HG03097 (cell line): ENCODE data around the gene LRP1.

Experiments used
- ATAC-seq: cut with Tn5 transposase; IDR thresholded peaks from one replicate; pipeline ENCODE4 v1.9.1; 2021; ENCODE audit not compliant: unreplicated experiment, low FRiP score

The LRP1 gene

DNA sequence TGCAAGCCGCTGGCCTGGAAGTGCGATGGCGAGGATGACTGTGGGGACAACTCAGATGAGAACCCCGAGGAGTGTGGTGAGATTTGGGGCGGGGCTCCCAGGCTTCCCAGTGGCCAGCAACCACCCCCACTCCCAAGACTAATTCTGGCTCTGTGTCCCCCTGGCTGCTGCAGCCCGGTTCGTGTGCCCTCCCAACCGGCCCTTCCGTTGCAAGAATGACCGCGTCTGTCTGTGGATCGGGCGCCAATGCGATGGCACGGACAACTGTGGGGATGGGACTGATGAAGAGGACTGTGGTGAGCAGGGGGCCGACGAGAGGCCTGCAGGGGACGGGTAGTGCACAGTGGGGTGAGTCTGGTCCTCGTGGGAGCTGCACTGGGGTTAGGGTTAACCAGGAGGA is 76.2 kb downstream of the LRP1 start:
- ATAC-seq = no peak

DNA sequence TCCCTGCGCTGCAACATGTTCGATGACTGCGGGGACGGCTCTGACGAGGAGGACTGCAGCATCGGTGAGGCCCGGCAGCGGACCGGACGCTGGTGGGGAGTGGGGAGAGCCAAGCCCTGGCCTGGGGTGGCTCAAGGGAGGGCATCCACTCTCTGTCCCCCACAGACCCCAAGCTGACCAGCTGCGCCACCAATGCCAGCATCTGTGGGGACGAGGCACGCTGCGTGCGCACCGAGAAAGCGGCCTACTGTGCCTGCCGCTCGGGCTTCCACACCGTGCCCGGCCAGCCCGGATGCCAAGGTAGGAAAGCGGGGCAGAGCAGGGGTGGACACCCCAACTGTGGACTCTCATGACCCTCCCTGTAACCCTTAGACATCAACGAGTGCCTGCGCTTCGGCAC is 76.9 kb downstream of the LRP1 start:
- ATAC-seq = no peak

DNA sequence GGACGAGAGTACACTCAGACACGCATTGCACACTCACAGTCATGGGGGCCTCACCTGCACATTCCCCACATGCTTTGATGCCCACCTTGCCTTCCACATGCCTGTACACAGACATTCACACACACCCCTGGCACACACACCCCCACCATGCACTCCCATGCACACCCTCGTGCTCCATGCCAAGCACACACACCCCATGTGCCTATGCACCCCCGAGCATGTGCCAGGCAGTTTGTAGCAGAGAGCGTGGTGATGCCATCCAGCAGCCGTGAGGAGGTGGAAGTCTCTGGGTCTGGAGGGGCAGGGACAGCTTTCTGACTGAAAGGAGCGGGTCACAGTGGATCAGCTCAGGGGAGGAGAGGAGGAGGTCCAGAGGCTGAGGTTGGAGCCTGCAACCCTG is 77.6 kb downstream of the LRP1 start:
- ATAC-seq = no peak

DNA sequence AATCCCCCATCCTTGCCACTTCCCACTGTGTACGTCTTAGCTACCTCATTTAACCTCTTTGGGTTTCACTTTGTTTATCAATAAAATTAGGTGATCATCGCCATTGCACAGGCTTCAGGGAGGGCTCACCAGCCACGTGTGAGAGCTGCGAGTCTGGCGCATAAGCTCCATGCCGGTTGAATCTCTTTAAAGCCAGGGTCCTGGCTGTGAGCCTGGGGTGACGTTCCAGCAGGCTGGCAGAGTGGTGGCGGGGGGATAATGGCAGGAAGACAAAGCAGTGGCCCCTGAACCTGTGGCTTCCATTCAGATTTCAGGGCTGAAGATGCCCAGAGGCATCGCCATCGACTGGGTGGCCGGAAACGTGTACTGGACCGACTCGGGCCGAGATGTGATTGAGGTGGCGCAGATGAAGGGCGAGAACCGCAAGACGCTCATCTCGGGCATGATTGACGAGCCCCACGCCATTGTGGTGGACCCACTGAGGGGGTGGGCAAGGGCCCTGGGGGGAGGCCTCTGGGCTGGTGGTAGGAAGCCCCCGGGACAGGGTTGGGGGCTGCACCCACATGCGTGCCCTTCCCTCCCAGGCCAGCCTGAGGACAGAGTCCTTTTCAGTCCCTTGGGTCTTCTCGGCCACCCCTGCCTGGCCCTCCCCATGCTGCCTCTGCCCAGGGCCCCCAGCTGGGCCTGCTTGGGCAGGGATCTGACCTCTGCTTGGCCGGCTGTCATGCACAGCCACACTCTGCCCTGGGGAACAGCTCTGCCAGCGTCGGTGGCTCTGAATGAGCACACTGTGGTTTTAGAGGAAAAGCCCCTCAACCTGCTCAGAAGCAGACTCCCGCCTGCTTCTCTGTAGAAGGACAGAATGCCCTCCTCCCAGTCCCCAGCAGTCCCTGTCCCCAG is 79.7 kb downstream of the LRP1 start:
- no peak for ATAC-seq

DNA sequence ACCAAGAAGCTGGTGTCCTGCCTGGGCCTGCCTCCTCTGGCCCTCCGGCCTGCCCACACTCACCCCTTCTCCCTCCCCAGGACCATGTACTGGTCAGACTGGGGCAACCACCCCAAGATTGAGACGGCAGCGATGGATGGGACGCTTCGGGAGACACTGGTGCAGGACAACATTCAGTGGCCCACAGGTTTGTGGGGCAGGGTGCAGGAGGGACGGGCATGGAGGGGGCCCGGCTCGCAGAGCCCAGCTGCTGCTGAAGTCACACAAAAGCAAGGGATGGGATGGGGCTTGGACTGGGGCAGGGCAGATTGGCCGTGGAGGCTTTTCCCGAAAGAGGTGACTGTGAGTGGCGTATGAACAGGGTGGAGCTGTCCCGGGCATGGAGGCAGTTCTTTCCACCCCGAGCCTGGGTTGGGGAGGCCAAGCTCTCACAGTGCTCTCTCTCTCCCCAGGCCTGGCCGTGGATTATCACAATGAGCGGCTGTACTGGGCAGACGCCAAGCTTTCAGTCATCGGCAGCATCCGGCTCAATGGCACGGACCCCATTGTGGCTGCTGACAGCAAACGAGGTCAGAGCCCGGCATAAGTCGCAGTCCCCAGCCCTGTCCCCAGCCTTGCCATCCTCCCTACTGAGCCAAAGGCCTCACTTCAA is 80.5 kb downstream of the LRP1 start:
- ATAC-seq = no peak

DNA sequence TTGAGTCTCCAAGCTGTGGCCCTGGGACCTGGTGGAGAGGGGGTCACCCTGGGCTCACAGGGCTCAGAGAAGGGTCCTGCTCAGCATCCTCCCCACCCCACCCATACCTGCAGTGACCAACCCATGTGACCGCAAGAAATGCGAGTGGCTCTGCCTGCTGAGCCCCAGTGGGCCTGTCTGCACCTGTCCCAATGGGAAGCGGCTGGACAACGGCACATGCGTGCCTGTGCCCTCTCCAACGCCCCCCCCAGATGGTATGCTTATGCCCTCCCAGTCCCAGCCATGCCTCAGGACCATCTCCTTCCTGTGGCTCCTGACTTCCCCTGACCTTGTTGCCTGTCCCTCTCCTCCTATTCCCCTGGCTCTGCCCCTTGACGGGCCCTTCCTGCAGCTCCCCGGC is 81.6 kb downstream of the LRP1 start:
- no peak for ATAC-seq

DNA sequence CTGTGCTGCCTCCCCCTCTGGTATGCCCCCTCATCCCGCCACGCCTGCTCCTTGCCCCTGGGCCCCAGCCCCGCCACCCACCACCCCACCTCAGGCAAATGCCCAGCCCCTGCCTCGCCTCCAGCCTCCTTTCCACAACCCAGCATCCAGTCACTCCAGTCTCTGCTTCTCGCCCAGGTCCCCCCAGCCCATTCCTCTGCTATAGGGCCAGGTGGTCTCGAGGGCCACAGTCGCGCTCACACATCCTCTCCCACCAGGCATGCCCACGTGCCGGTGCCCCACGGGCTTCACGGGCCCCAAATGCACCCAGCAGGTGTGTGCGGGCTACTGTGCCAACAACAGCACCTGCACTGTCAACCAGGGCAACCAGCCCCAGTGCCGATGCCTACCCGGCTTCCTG is 82.2 kb downstream of the LRP1 start:
- ATAC-seq = no peak

DNA sequence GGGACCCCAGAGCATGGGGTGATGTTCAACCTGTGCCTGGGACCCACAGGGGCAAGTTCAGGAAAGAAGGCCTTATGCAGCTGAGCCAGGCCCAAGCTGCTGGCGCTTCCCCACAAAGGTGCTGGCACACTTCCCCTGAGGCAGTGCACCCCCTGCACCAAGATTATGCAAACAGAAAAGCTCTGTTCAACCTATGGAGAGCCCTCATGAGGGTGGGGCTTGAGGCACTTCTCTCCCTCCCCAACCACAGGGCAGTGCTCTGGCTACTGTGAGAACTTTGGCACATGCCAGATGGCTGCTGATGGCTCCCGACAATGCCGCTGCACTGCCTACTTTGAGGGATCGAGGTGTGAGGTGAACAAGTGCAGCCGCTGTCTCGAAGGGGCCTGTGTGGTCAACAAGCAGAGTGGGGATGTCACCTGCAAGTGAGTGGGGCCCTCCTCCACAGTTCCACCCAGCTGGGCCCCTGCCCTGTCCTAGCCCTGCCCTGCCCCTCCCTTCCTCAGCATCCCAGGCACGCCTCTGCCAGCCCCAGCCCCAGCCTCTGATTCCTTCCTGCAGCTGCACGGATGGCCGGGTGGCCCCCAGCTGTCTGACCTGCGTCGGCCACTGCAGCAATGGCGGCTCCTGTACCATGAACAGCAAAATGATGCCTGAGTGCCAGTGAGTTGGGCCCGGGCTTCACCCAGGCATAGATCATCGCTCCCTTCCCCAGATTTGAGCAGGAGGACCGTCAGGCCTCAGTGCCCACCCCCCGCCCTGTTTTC is 82.8 kb downstream of the LRP1 start:
- no peak for ATAC-seq

DNA sequence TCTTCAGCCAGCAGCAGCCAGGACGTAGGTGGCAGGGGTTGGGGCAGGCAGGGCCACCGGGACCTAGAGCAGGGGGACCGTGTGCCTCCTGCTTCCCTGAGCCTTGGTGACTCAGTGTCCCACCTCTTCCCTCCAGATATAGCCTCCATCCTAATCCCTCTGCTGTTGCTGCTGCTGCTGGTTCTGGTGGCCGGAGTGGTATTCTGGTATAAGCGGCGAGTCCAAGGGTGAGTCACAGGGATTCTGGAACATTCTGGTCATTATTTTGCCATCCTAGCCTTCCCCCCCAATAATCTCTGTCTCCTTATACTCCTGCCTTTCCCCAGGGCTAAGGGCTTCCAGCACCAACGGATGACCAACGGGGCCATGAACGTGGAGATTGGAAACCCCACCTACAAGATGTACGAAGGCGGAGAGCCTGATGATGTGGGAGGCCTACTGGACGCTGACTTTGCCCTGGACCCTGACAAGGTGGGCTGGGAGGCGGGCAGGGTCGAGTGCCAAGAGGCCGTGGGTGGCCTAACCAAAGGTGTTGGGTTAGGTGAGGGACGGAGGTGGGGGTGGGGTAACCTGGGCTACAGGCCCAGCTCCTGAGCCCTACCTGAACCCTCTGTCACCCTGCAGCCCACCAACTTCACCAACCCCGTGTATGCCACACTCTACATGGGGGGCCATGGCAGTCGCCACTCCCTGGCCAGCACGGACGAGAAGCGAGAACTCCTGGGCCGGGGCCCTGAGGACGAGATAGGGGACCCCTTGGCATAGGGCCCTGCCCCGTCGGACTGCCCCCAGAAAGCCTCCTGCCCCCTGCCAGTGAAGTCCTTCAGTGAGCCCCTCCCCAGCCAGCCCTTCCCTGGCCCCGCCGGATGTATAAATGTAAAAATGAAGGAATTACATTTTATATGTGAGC is 83.8 kb downstream of the LRP1 start:
- ATAC-seq = no peak

DNA sequence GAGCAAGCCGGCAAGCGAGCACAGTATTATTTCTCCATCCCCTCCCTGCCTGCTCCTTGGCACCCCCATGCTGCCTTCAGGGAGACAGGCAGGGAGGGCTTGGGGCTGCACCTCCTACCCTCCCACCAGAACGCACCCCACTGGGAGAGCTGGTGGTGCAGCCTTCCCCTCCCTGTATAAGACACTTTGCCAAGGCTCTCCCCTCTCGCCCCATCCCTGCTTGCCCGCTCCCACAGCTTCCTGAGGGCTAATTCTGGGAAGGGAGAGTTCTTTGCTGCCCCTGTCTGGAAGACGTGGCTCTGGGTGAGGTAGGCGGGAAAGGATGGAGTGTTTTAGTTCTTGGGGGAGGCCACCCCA is 84.4 kb downstream of the LRP1 start:
- no peak for ATAC-seq

DNA sequence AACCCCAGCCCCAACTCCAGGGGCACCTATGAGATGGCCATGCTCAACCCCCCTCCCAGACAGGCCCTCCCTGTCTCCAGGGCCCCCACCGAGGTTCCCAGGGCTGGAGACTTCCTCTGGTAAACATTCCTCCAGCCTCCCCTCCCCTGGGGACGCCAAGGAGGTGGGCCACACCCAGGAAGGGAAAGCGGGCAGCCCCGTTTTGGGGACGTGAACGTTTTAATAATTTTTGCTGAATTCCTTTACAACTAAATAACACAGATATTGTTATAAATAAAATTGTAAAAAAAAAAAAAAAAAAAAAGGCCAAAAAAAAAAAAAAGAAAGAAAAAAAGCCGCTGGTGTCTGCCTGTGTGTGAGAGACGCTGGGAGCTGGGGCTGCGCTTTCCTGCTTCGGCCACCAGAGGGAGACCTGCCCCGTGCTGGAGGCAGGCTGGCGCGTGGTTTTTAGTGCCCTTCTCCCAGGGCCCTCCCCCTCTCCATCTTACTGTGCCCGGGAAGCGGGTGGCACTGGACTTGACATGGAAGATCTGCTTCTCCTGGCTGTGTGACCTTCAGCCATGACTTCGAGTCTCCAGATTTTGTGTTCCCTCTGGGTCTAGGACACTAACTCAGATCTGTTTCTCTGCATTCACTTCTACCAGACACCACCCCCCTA is 84.9 kb downstream of the LRP1 start:
- ATAC-seq = peak; percentile 40

DNA sequence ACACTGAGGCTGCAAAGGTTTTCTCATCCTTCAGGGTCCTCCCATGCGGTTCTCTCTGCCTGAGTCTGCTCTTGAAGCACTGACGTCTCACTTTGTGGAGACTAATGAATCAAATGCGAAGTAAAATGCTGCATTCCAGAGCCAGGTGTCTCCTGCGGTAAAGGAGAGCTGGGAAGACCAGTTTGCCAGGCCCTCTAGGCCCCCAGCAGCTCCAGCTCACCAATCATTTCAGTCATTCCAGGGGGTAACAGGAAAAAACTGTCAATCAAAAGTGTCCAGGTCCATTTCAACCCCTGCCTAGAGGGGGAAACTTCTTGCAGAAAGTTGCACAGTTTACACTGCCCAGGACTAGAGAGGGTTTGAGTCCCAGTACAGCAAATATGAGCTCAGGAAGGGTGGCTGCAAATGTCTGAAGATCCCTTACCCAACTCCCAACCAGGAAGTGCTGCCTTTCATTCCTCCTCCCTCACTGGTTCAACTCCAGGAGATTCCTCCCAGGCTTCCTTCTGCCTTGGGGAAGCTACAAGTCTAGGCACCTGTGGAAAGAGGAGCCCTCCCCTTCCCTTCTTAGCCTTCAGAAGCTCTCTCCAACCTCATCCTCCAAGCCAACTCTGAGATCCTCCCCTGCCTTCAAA is 85.6 kb downstream of the LRP1 start:
- ATAC-seq = no peak

DNA sequence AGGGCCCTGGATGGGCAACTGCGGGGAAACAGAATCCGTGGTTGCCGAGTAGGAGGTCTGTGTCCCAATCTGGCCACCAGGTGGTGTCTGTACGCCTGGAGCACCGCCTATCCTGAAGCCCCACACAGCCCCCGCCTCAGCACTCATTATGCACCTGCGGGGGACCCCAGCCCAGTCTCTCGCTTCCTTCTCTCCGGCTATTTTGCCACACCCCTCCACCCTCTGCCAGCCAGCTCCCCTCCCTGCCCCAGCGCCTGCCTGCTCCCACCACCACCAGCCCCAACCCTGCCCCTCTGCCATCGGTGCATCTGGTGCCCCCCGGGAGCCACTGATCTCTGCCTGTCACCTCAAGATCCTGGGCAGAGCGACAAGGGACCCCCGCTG is 86.1 kb downstream of the LRP1 start:
- ATAC-seq = no peak

DNA sequence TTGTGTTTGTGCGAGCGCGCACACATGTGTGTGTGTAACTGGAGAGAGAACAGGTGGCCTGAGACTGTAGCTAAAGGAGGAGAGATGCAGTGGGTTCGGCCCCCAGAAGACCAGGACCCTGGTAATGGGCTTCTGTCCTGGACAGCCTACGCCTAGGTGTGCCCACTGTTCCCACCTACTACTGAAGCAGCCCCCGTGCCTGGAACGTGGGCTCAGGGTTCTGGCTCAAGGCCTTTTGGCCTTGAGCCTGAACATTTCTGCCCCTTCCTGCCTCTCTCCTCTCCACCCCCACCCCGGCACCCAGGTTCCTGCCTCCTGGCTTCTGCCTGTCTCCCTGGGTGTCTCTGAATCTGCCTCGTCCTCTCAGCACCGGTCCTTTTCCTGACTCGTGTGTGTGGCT is 86.8 kb downstream of the LRP1 start:
- ATAC-seq = no peak

DNA sequence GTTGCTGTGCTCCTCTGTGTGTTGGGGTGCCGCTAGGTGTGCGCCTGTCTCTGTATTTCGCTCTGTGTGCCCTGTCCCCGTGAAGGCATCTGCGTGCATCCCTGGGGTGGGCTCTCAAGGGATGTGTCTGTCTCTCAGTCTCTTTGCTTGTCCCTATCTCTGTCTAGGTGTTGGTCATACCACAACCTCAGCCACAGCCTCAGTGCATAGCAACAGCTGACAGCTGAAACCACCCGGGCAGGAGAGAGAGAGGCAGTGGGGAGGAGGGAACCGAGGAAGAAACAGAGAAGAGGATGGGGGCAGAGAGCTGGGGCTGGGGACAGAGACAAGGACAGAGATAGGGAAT is 87.4 kb downstream of the LRP1 start:
- no peak for ATAC-seq

DNA sequence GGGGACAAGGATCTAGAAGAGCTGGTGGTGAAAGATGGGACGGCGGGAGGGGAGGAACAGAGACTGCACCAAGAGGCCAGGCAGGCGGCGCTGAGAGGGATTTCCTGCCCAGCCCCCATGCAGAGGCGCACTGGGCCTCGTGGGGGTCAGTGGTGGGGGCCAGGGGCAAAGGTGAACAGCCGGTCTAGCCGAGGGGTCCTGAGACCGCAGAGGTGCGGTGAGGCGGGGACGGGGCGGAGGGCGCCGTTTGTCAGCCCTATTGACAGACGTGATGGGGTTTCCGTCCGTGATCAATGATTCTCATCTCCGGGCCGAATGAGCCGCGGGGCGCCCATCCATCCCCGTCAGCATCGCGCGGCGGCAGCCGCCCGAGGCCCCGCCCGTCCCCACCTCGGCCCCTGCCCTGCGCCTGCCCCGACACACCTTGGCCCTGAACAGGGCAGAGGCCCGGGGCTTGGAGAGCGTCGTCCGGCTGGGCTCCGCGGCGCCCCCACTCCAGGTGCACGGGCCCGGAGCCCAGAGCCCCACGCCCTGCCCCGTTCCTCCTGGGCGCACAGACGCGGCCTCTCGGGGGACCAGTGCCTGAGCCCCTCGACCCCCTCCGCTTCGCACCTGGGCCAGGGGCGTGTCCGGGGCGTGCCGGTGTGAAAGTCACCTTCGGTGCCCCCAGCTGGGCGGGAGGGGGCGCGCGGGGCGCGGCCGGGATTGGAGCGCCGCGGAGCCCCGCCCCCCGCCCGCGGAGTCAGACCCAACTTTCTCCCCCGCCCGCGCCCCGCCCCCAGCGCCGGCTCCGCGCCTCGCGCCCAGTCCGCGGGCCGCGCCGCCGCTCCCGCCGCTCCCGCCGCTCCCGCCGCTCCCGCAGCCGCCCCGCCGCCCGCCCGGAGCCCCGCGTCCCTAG is 88.0 kb downstream of the LRP1 start, which contains the start of gene NXPH4:
Gene NXPH4 (plus strand): TSS at position 781 of the 898 bp plus-strand sequence. CDS start 176 bp downstream, outside the sequence.
- ATAC-seq = no peak

DNA sequence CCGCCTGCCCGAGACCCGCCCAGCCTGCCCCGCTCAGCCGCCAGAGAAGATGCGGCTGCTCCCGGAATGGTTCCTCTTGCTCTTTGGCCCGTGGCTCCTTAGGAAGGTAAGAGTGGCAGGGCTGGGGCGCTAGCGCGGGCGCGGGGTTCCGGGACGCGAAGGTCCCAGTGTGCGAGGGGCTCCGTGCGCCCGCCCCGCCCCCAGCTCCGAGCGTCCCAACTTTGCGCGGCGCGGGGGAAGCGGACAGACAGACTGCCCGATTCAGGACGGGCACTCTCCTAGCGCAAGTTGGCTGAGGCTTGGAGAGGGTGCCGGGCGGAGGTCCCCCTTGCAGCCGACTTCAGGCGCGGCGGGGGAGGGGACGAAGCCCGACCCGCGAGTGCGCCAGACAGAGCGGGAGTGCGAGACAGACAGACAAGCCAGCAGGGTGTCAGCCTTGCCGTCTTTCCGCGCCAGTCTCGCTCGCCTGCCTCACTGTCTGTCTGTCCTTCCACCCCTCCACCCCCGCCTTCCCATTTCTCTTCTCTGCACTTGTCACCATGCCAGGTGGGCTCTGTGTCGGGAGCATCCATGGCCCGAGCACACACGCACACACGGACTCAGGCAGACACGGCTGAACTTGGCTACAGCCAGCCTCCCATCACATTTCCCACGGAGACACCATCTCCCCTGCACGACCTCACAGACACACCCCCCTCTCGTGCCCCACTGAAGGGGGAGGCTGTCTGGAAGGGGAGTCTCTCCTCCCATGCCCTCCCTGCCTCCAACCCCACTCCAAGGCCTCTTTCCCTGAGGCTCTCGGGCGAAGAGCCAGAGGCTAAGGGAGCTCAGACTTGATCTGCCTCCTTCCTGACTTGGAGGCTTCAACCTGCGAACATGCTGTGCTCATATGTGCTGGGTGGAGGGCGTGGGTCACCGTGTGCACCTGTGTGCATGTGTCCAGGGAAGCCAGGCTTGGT is 88.9 kb downstream of the LRP1 start:
- no peak for ATAC-seq
